ENCODE results near the gene MTRF1. TPM values are rescaled to one million over a fixed set of nuclear protein-coding genes. Genes with fewer than 3 reads are reported as not detected.

MTRF1 gene
- 14.5 TPM for polyA plus RNA-seq (2013, experiment 1 of 2)
- polyA plus RNA-seq (2013, experiment 2 of 2), result 11.9 TPM

DNA sequence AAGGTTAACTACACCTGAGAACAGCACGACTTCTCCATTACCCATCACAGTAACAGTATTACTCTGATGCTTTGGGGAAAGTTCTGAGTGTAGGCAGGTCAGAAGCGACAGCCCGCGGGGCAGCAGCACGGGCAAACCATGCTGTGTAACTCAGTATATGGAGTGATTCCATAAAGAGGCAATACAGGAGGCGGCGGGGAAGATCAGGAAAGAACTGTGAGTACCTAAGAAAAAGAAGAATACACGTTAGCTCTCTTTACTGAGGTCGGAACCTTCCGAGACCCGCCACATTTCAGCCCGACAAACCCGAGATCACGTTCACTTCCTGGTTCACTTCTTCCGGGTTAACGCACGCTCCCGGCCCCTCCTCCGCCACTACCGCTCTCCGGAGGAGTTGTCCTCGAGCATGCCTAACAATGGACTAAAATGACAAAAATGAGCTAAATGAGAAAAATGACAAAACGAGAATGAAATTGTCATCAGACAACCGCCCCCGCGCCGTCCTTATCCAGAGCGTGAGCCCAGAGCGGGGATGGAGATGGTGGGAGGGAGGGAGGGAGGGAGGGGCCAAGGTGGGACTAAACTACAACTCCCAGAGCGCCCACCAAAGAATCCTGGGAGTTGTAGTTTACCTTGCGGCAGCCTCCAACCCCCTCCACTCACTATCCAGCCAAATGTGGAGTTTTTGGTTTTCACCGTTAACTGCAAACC is at the start of gene MTRF1:
MTRF1 (minus strand) TSS at position 316 of the 711 bp plus-strand sequence. CDS start 2,669 bp downstream, outside the sequence.
- H3K27ac ChIP-seq (ENCODE audit: low read depth, low read length, severe bottlenecking), result no peak within 1 kb of the TSS
- 0% methylated on average over 18 of the region's 32 CpGs for WGBS, 2 experiments (ENCODE audit: insufficient coverage in 2 of 2)
- peaks cover 22% of the 10 kb centered on the region for H3K36me3 ChIP-seq (ENCODE audit: control insufficient read depth, insufficient read depth, low read length)
- no peaks in the 10 kb centered on the region for H3K4me1 ChIP-seq (ENCODE audit: control insufficient read depth, insufficient read depth, low read length, poor library complexity, severe bottlenecking)
- H3K9me3 ChIP-seq (ENCODE audit: control insufficient read depth, low read length), result peaks cover 10% of the 10 kb centered on the region
- H3K4me3 ChIP-seq (ENCODE audit: extremely low read depth, insufficient read depth, low read length, poor library complexity, severe bottlenecking), result peak within 1 kb of the TSS; percentile 74

- Histone ChIP-seq H3K27ac (ENCODE audit: low read depth, low read length, severe bottlenecking) (no peak overlapping the region), H3K4me1 (ENCODE audit: control insufficient read depth, insufficient read depth, low read length, poor library complexity, severe bottlenecking) (peaks cover 9% of the 10 kb centered on the region), H3K36me3 (ENCODE audit: control insufficient read depth, insufficient read depth, low read length) (peaks cover 3% of the 10 kb centered on the region), H3K9me3 (ENCODE audit: control insufficient read depth, low read length) (no peaks in the 10 kb centered on the region), H3K4me3 (ENCODE audit: extremely low read depth, insufficient read depth, low read length, poor library complexity, severe bottlenecking) (peak overlapping the region; percentile 96)
- WGBS, 2 experiments (ENCODE audit: insufficient coverage in 2 of 2), result 30 to 45% methylated on average over 2 of the region's 5 CpGs
Observed at GRCh38 chr13:41313117-41313516, 49.7 kb upstream of the MTRF1 start.

DNA sequence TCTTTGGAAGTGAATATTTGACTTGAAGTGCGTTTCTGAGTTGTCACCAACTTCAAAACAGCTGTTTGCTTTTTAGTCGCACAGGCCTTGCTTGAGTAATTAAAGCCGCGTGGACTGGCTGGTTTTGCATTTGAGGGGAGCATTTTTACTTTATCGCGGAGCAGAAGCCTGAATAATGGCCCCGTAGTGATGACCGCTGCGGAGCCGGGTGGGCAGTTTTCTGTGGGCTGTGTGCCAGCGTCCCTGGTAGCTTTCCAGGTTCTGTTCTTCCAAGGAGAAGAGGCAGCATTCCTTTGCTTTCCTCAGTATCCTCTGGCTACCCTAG is 48.8 kb upstream of the MTRF1 start:
- H3K36me3 ChIP-seq (ENCODE audit: control insufficient read depth, insufficient read depth, low read length), result peaks cover 3% of the 10 kb centered on the region
- no peaks in the 10 kb centered on the region for H3K9me3 ChIP-seq (ENCODE audit: control insufficient read depth, low read length)
- H3K4me1 ChIP-seq (ENCODE audit: control insufficient read depth, insufficient read depth, low read length, poor library complexity, severe bottlenecking), result peaks cover 9% of the 10 kb centered on the region
- no peak overlapping the region for H3K27ac ChIP-seq (ENCODE audit: low read depth, low read length, severe bottlenecking)
- peak overlapping the region; percentile 96 for H3K4me3 ChIP-seq (ENCODE audit: extremely low read depth, insufficient read depth, low read length, poor library complexity, severe bottlenecking)
- 0 to 1% methylated on average over 10 to 11 of the region's 11 CpGs for WGBS, 2 experiments (ENCODE audit: insufficient coverage in 2 of 2)

DNA sequence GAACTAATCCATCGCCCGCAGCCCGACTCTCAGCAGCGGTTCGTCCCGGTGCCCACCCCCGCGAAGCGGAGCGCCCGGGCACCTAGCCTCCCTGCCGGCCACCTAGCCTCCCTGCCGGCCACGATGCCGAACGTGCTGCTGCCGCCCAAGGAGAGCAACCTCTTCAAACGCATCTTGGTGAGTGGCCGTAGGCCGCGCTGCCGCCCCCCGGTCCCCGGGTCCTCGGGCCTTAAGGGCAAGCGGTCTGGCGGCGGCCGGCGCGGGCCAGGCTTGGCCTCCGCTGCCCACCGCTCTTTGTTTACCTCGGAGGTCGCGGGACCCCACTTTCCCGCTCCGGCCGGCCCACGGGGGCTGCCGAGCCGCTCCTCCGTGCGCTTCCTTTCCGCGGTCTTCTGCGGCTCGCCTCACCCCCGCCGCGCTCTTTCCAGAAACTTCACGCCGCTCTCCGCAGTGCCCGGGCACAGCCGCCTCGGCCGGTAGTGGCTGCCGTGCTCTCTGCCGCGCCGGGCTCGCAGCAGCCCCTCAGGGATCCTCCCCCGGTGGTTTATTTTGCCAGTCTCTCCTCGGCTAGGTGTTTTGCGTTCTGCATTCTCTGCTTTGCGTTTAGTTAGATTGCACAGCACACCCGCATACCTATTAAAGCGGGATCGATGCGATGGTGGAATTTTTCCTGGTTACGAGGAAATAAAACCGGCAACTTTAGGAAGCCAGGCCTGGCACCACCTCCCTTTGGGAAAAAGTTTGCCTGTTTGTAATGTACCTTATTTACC is 48.2 kb upstream of the MTRF1 start:
- WGBS, 2 experiments (ENCODE audit: insufficient coverage in 2 of 2), result 0 to 1% methylated on average over 65 of the region's 73 CpGs
- Histone ChIP-seq H3K36me3 (ENCODE audit: control insufficient read depth, insufficient read depth, low read length) (peaks cover under 1% of the 10 kb centered on the region), H3K4me3 (ENCODE audit: extremely low read depth, insufficient read depth, low read length, poor library complexity, severe bottlenecking) (peak overlapping the region; percentile 96), H3K27ac (ENCODE audit: low read depth, low read length, severe bottlenecking) (peak overlapping the region; percentile 86), H3K4me1 (ENCODE audit: control insufficient read depth, insufficient read depth, low read length, poor library complexity, severe bottlenecking) (peaks cover 9% of the 10 kb centered on the region), H3K9me3 (ENCODE audit: control insufficient read depth, low read length) (no peaks in the 10 kb centered on the region)

DNA sequence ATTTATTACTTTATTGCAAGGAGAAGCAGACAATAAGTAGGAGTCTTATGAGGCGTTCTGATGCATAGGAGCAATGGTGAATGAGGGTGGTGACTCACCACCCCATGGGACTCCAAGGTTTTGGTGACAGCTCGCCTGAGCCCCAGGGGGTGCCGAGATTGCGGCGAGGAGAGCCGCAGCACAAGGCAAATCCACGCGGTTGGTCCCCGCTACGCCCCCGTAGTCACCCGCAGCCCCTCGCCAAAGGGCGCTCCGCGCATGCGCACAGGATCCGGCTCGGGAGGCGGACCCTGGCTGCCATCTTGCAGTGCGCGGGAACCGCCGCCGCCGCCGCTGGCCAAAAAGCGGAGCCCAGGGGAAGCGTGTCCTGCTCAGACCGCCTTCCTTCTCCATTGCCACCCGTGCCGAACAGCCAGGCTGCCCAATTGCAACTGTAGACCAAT is 47.6 kb upstream of the MTRF1 start, which contains the start of gene NAA16:
NAA16 (plus strand) TSS at position 305 of the 443 bp plus-strand sequence. CDS start 262 bp downstream, outside the sequence.
- WGBS, 2 experiments (ENCODE audit: insufficient coverage in 2 of 2), result 1 to 3% methylated on average over 24 to 30 of the region's 32 CpGs
- peak within 1 kb of the TSS; percentile 86 for H3K27ac ChIP-seq (ENCODE audit: low read depth, low read length, severe bottlenecking)

GRCh38 chr13:41307884-41308640 is 44.7 kb upstream of the MTRF1 start:
- no peaks in the 10 kb centered on the region for H3K9me3 ChIP-seq (ENCODE audit: control insufficient read depth, low read length)
- H3K4me3 ChIP-seq (ENCODE audit: extremely low read depth, insufficient read depth, low read length, poor library complexity, severe bottlenecking), result no peak overlapping the region
- H3K27ac ChIP-seq (ENCODE audit: low read depth, low read length, severe bottlenecking), result no peak overlapping the region
- 84 to 95% methylated on average over 9 to 10 of the region's 11 CpGs for WGBS, 2 experiments (ENCODE audit: insufficient coverage in 2 of 2)
- peaks cover 3% of the 10 kb centered on the region for H3K4me1 ChIP-seq (ENCODE audit: control insufficient read depth, insufficient read depth, low read length, poor library complexity, severe bottlenecking)
- H3K36me3 ChIP-seq (ENCODE audit: control insufficient read depth, insufficient read depth, low read length), result no peaks in the 10 kb centered on the region

More for the DNA sequence above, 47.6 kb upstream of the MTRF1 start, which contains the start of gene NAA16:
- Histone ChIP-seq H3K4me3 (ENCODE audit: extremely low read depth, insufficient read depth, low read length, poor library complexity, severe bottlenecking) (peak within 1 kb of the TSS; percentile 96), H3K36me3 (ENCODE audit: control insufficient read depth, insufficient read depth, low read length) (no peaks in the 10 kb centered on the region), H3K9me3 (ENCODE audit: control insufficient read depth, low read length) (no peaks in the 10 kb centered on the region), H3K4me1 (ENCODE audit: control insufficient read depth, insufficient read depth, low read length, poor library complexity, severe bottlenecking) (peaks cover 9% of the 10 kb centered on the region)

DNA sequence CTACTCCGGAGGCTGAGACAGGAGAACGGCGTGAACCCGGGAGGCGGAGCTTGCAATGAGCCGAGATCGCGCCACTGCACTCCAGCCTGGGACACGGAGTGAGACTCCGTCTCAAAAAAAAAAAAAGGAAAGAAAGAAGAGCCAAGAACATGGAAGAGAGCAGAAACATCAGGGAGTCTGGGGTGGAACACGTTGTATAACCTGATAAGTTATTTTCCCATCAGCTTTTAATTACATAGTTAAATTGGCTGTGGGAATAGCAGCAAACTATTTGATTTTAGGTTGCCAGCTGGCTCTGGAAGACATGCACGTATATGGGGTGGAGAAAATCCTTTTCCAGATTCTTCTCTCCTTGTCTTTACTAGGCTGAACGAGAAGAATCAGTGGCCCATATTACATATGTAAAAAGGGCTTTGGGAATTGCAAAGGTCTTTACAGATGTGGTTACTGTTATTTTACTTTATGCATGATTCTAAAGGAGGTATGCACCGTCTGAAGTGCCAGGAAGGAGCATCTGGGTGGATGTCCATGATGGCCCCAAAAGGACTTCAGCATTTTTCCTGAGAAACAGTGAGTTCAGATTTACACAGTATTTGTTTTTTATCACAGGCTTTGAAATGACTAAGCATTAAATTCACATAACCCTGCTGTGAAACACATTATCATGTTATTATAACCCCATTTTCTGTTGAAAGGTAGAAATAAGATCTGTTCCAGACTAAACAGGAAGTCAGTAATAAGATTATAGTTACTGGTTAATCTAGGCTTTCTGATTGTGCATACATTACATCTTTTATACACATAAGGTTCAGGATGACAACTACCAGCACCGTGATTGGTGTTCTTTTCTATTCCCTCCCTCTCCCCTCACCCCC is 43.1 kb upstream of the MTRF1 start:
- Histone ChIP-seq H3K4me3 (ENCODE audit: extremely low read depth, insufficient read depth, low read length, poor library complexity, severe bottlenecking) (no peak overlapping the region), H3K4me1 (ENCODE audit: control insufficient read depth, insufficient read depth, low read length, poor library complexity, severe bottlenecking) (peaks cover 3% of the 10 kb centered on the region), H3K27ac (ENCODE audit: low read depth, low read length, severe bottlenecking) (no peak overlapping the region), H3K9me3 (ENCODE audit: control insufficient read depth, low read length) (no peaks in the 10 kb centered on the region), H3K36me3 (ENCODE audit: control insufficient read depth, insufficient read depth, low read length) (no peaks in the 10 kb centered on the region)
- WGBS, 2 experiments (ENCODE audit: insufficient coverage in 2 of 2), result 93 to 99% methylated on average over 11 to 12 of the region's 15 CpGs

DNA sequence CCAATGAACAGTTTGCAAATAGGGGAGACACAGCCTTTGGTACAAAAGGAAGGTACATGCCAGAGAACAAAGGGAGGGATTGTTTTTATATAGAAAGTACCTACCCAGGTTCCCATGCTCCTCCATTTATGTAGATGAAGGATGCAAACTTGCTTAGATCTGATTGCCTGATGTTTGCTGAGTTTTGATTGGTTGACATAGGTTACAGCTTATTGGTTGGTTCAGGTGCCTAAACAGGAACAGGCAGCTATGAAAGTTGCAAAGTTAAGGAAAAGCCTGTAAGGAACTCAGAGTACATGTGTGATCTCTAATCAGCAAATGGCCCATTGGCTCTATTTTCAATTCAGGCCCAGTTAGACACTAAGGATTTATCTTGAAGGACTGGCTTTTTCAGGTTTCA is 41.2 kb upstream of the MTRF1 start:
- Histone ChIP-seq H3K36me3 (ENCODE audit: control insufficient read depth, insufficient read depth, low read length) (no peaks in the 10 kb centered on the region), H3K9me3 (ENCODE audit: control insufficient read depth, low read length) (no peaks in the 10 kb centered on the region), H3K4me3 (ENCODE audit: extremely low read depth, insufficient read depth, low read length, poor library complexity, severe bottlenecking) (no peak overlapping the region), H3K27ac (ENCODE audit: low read depth, low read length, severe bottlenecking) (no peak overlapping the region), H3K4me1 (ENCODE audit: control insufficient read depth, insufficient read depth, low read length, poor library complexity, severe bottlenecking) (no peaks in the 10 kb centered on the region)

GRCh38 chr13:41302743-41303142 is 39.4 kb upstream of the MTRF1 start:
- no peaks in the 10 kb centered on the region for H3K36me3 ChIP-seq (ENCODE audit: control insufficient read depth, insufficient read depth, low read length)
- no peaks in the 10 kb centered on the region for H3K4me1 ChIP-seq (ENCODE audit: control insufficient read depth, insufficient read depth, low read length, poor library complexity, severe bottlenecking)
- no peak overlapping the region for H3K4me3 ChIP-seq (ENCODE audit: extremely low read depth, insufficient read depth, low read length, poor library complexity, severe bottlenecking)
- WGBS, 2 experiments (ENCODE audit: insufficient coverage in 2 of 2), result 83 to 90% methylated on average over 2 of the region's 3 CpGs
- no peak overlapping the region for H3K27ac ChIP-seq (ENCODE audit: low read depth, low read length, severe bottlenecking)
- H3K9me3 ChIP-seq (ENCODE audit: control insufficient read depth, low read length), result no peaks in the 10 kb centered on the region
